ENCODE results near the gene ABCG4. TPM values are rescaled to one million over a fixed set of nuclear protein-coding genes. Genes with fewer than 3 reads are reported as not detected.

The ABCG4 gene
- polyA plus RNA-seq, 1 donor from 2014 or later: 1.5 TPM

DNA sequence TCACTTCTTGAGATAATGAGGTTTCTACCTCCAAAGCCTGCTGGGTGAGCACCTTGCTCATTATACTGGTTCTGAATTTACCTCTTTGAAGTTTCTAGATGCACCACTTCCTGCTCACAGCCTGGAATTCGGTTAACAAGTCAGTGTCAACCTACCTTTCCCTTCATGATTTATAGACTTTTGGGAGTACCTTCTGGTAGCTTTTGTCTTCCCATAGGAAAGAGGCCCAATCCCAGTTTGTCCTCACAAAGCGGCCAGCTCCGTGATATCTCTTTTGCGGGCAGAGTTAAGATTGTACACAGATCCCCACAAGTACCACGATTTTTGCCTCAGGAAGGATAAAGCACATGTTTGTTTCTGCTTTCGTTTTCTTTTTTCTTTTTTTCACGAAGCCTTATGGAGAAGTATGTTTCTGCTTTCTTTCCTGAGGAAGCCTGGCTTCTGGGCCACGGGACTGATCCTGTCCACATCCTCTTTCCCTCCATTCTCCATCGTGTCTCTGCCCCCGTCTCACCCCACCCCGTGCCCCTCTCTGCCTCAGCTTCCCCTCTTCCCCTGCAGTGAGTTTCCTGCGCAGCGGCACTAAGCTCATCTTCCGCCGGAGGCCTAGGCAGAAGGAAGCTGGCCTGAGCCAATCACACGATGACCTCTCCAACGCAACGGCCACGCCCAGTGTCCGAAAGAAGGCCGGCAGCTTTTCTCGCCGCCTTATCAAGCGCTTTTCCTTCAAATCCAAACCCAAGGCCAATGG, 33.2 kb upstream of the ABCG4 start:
- no peaks in the 10 kb centered on the region for H3K9me2 ChIP-seq (ENCODE audit: insufficient read depth, low read length)
- no peaks in the 10 kb centered on the region for H3F3A ChIP-seq (ENCODE audit: insufficient read depth, low read length, poor library complexity, severe bottlenecking)
- H3K9ac ChIP-seq (ENCODE audit: low read length): no peak overlapping the region
- H3K27ac ChIP-seq (ENCODE audit: low read length): no peak overlapping the region
- no peak overlapping the region for H2AFZ ChIP-seq (ENCODE audit: low read depth, low read length)
- no peaks in the 10 kb centered on the region for H3K79me2 ChIP-seq (replicated peaks; ENCODE audit: insufficient read depth, low read length)
- H4K20me1 ChIP-seq (ENCODE audit: insufficient read depth): no peaks in the 10 kb centered on the region
- no peaks in the 10 kb centered on the region for H3K36me3 ChIP-seq (ENCODE audit: insufficient read depth, low read length)
- TF ChIP-seq EP300 (conservative IDR thresholded peaks at IDR 0.05; ENCODE audit: poor library complexity, severe bottlenecking): no peak
- TF ChIP-seq, protein P1, sequence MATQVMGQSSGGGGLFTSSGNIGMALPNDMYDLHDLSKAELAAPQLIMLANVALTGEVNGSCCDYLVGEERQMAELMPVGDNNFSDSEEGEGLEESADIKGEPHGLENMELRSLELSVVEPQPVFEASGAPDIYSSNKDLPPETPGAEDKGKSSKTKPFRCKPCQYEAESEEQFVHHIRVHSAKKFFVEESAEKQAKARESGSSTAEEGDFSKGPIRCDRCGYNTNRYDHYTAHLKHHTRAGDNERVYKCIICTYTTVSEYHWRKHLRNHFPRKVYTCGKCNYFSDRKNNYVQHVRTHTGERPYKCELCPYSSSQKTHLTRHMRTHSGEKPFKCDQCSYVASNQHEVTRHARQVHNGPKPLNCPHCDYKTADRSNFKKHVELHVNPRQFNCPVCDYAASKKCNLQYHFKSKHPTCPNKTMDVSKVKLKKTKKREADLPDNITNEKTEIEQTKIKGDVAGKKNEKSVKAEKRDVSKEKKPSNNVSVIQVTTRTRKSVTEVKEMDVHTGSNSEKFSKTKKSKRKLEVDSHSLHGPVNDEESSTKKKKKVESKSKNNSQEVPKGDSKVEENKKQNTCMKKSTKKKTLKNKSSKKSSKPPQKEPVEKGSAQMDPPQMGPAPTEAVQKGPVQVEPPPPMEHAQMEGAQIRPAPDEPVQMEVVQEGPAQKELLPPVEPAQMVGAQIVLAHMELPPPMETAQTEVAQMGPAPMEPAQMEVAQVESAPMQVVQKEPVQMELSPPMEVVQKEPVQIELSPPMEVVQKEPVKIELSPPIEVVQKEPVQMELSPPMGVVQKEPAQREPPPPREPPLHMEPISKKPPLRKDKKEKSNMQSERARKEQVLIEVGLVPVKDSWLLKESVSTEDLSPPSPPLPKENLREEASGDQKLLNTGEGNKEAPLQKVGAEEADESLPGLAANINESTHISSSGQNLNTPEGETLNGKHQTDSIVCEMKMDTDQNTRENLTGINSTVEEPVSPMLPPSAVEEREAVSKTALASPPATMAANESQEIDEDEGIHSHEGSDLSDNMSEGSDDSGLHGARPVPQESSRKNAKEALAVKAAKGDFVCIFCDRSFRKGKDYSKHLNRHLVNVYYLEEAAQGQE (IDR thresholded peaks at IDR 0.05; ENCODE audit: borderline replicate concordance): no peak
- TF ChIP-seq POLR2AphosphoS5 (IDR thresholded peaks at IDR 0.05): no peak
- no peak for TF ChIP-seq TAF1 (IDR thresholded peaks at IDR 0.05; ENCODE audit: low read depth)
- no peak for TF ChIP-seq RAD21 (conservative IDR thresholded peaks at IDR 0.05)
- no peak for TF ChIP-seq SMC3 (conservative IDR thresholded peaks at IDR 0.05; ENCODE audit: poor library complexity)
- H3K9me3 ChIP-seq (ENCODE audit: low read length): no peaks in the 10 kb centered on the region
- H3K27me3 ChIP-seq (ENCODE audit: insufficient read depth, low read depth, low read length): no peaks in the 10 kb centered on the region
- H3K4me2 ChIP-seq (ENCODE audit: low read length): no peak overlapping the region
- H3K4me3 ChIP-seq (ENCODE audit: low read length): no peak overlapping the region

DNA sequence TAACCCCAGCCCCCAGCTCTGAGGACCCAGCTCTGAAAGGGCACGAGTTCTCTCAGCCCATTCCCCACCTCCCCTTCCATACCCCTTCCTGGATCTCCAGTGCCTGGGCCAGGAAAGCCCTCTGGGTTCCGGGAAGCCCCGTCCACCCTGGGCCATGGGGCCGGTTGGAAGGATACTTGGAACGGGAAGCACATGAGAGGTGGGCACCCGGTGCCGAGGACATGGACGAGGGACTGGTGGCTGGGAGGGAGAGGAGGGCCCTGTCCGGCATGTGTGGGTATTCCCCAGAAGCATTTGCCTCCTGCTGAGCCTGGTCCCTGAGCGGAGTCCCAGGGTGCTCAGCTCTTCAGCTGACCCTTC, 32.6 kb upstream of the ABCG4 start:
- Histone ChIP-seq H3K9me2 (ENCODE audit: insufficient read depth, low read length) (no peaks in the 10 kb centered on the region), H3K36me3 (ENCODE audit: insufficient read depth, low read length) (no peaks in the 10 kb centered on the region), H3K79me2 (replicated peaks; ENCODE audit: insufficient read depth, low read length) (no peaks in the 10 kb centered on the region), H3K9me3 (ENCODE audit: low read length) (no peaks in the 10 kb centered on the region), H3K4me2 (ENCODE audit: low read length) (no peak overlapping the region), H3K4me3 (ENCODE audit: low read length) (no peak overlapping the region), H3K27me3 (ENCODE audit: insufficient read depth, low read depth, low read length) (no peaks in the 10 kb centered on the region), H4K20me1 (ENCODE audit: insufficient read depth) (no peaks in the 10 kb centered on the region), H3K9ac (ENCODE audit: low read length) (no peak overlapping the region), H2AFZ (ENCODE audit: low read depth, low read length) (no peak overlapping the region), H3K27ac (ENCODE audit: low read length) (no peak overlapping the region), H3F3A (ENCODE audit: insufficient read depth, low read length, poor library complexity, severe bottlenecking) (no peaks in the 10 kb centered on the region)
- TF ChIP-seq RAD21 (conservative IDR thresholded peaks at IDR 0.05): no peak
- TF ChIP-seq, protein P2, sequence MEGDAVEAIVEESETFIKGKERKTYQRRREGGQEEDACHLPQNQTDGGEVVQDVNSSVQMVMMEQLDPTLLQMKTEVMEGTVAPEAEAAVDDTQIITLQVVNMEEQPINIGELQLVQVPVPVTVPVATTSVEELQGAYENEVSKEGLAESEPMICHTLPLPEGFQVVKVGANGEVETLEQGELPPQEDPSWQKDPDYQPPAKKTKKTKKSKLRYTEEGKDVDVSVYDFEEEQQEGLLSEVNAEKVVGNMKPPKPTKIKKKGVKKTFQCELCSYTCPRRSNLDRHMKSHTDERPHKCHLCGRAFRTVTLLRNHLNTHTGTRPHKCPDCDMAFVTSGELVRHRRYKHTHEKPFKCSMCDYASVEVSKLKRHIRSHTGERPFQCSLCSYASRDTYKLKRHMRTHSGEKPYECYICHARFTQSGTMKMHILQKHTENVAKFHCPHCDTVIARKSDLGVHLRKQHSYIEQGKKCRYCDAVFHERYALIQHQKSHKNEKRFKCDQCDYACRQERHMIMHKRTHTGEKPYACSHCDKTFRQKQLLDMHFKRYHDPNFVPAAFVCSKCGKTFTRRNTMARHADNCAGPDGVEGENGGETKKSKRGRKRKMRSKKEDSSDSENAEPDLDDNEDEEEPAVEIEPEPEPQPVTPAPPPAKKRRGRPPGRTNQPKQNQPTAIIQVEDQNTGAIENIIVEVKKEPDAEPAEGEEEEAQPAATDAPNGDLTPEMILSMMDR (IDR thresholded peaks at IDR 0.05; ENCODE audit: poor library complexity, severe bottlenecking): no peak
- no peak for TF ChIP-seq SMC3 (conservative IDR thresholded peaks at IDR 0.05; ENCODE audit: poor library complexity)
- TF ChIP-seq MXI1 (conservative IDR thresholded peaks at IDR 0.05; ENCODE audit: poor library complexity, severe bottlenecking): no peak
- TF ChIP-seq EP300 (conservative IDR thresholded peaks at IDR 0.05; ENCODE audit: poor library complexity, severe bottlenecking): no peak
- TF ChIP-seq EZH2 (IDR thresholded peaks at IDR 0.05; ENCODE audit: borderline replicate concordance, insufficient read depth, low read length, poor library complexity, severe bottlenecking): no peak
- no peak for TF ChIP-seq TAF1 (IDR thresholded peaks at IDR 0.05; ENCODE audit: low read depth)
- TF ChIP-seq POLR2AphosphoS5 (IDR thresholded peaks at IDR 0.05): no peak
- TF ChIP-seq, protein P1 (IDR thresholded peaks at IDR 0.05; ENCODE audit: borderline replicate concordance): no peak

Measured in neural cell (in vitro differentiated cells).